Hepatocyte (in vitro differentiated cells): ENCODE results near the gene RIPOR2.

Experiments
- EZH2 ChIP-seq: fragments of 200-600 bp; sonication (generic); IDR thresholded peaks from 2 replicates; pipeline ENCODE4 v1.6.1; 2016; ENCODE audit warnings: antibody characterized with exemption, mild to moderate bottlenecking, borderline replicate concordance
- TF ChIP-seq, protein P1 (sequence below): fragments of 200-600 bp; sonication (generic); IDR thresholded peaks from 2 replicates; pipeline ENCODE4 v1.5.1; 2016; ENCODE audit warnings: antibody characterized with exemption, mild to moderate bottlenecking; ENCODE audit not compliant: poor library complexity

DNA sequence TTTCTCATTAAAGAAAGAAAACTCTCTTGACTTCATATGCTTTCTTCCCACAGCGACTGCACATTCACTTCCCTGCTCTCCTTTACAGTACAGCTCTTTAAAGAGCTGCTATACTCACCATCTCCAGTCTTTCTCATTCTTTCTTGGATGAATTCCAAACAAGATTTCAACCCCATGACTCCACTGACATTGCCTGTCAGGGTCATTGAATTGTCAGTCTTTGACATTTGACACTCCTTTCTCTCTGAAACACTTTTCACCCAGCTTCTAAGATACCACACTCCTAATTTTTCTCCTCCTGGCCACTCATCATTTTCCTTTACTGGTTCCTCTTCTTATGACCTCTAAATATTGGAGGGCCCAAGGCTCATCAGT, 136.2 kb downstream of the RIPOR2 start:
- no peak for TF ChIP-seq EZH2
- TF ChIP-seq, protein P1, sequence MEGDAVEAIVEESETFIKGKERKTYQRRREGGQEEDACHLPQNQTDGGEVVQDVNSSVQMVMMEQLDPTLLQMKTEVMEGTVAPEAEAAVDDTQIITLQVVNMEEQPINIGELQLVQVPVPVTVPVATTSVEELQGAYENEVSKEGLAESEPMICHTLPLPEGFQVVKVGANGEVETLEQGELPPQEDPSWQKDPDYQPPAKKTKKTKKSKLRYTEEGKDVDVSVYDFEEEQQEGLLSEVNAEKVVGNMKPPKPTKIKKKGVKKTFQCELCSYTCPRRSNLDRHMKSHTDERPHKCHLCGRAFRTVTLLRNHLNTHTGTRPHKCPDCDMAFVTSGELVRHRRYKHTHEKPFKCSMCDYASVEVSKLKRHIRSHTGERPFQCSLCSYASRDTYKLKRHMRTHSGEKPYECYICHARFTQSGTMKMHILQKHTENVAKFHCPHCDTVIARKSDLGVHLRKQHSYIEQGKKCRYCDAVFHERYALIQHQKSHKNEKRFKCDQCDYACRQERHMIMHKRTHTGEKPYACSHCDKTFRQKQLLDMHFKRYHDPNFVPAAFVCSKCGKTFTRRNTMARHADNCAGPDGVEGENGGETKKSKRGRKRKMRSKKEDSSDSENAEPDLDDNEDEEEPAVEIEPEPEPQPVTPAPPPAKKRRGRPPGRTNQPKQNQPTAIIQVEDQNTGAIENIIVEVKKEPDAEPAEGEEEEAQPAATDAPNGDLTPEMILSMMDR: no peak
